OCI-LY3 (cell line): ENCODE results near the gene GALR2.

Experiments
- CTCF ChIP-seq: fragments of 200-600, 300-600 bp; sonication (generic); IDR thresholded peaks from 2 replicates; pipeline ENCODE4 v1.5.1; 2014; ENCODE audit warnings: antibody characterized with exemption, low read length, low read depth
- EZH2phosphoT487 ChIP-seq: fragments of 200-600 bp; shearing (Covaris generic); IDR thresholded peaks from 2 replicates; pipeline ENCODE4 v1.6.1; 2018; ENCODE audit warnings: antibody characterized with exemption, mixed run types, low read depth

- TF ChIP-seq EZH2phosphoT487 (no peak), CTCF (no peak)
These were observed at the start of gene GALR2 for GRCh38 chr17:76074390-76075363.
